Measurements from ENCODE around the gene TRIM47. TPM values are rescaled to one million over a fixed set of nuclear protein-coding genes. Genes with fewer than 3 reads are reported as not detected.
"Not testable (repeated sequence)": the region's sequence is repeated elsewhere in the genome, so short reads cannot be mapped to it uniquely, and the experiment has no call there.

The TRIM47 gene
- total and polyA plus RNA-seq, 2 experiments from 2014 or later: 1.2 to 1.4 TPM

DNA sequence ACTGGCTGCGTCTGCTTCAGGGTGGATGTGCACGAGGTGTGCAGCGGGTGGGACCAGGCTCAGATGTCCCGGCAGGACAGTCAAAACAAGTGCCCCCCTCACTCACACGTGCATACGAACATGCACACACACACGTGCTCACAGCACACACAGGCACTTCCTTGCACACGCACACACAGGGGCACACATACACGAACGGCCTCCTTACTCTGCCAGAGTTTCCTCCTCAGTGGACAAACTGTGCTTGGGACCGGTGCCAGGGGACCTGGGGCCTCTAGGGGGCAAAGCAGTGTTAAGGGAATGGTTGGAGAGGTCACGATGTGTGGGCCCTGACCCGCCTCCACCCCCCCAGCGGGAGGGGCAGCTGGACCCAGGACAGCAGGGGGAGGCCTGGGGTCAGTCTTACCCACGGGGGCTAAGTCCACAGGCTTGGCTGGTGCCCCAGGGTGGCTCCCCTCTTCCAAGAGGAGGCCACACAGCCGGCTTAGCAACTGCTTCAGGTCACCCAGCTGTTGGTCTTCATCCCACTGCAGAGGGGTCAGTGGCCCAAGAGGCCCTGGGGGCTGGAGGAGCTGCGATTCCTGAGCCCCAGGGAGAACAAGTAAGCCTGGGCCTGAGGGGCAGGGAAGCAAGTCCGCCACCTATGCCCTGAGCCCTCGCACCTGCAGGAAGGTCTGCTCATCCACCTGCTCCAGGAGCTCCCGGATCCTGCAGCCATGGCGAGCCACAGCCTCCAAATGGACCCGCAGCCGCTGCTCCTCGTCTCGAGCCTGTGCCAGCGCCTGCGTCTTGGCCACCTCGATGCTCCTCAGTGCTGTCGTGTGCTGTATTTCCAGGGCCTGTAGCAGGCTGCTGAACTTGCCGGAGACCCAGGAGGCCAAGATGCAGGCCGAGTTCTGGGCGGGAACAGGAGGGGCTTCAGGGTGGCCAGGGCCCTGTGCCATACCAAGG lies 13.5 kb upstream of the TRIM47 start:
- Histone ChIP-seq H3K36me3 (ENCODE audit: low read depth) (no peaks in the 10 kb centered on the region), H3F3A (ENCODE audit: insufficient read depth) (peaks cover 8% of the 10 kb centered on the region; the same call in 1 of the 2 replicates), H3K4me2 (ENCODE audit: unreplicated experiment) (no peak overlapping the region), H2AFZ (no peak overlapping the region), H3K4me1 (ENCODE audit: insufficient read depth) (peaks cover 8% of the 10 kb centered on the region), H3K9me2 (ENCODE audit: insufficient read depth) (no peaks in the 10 kb centered on the region), H3K27me3 (replicated peaks; ENCODE audit: insufficient read depth) (no peaks in the 10 kb centered on the region), H3K9me3 (ENCODE audit: low read depth) (no peaks in the 10 kb centered on the region), H3K4me3 (no peak overlapping the region), H4K20me1 (ENCODE audit: insufficient read depth) (no peaks in the 10 kb centered on the region), H3K27ac (no peak overlapping the region), H3K79me2 (ENCODE audit: insufficient read depth) (peaks cover 21% of the 10 kb centered on the region), H3K9ac (no peak overlapping the region)
- 88% methylated on average over 31 to 32 of the region's 32 CpGs for WGBS, 2 experiments (ENCODE audit: low coverage in 1 of 2, low lambda C conversion rate in 2 of 2, missing lambda C conversion rate in 2 of 2)
- TF ChIP-seq EZH2phosphoT487 (IDR thresholded peaks at IDR 0.05; ENCODE audit: insufficient read depth, low read depth) (no peak), EZH2 (IDR thresholded peaks at IDR 0.05; ENCODE audit: insufficient read depth, poor library complexity, severe bottlenecking) (no peak)
- DNase-seq: no peak
- in situ Hi-C loops (cut with MboI): no loop called here

DNA sequence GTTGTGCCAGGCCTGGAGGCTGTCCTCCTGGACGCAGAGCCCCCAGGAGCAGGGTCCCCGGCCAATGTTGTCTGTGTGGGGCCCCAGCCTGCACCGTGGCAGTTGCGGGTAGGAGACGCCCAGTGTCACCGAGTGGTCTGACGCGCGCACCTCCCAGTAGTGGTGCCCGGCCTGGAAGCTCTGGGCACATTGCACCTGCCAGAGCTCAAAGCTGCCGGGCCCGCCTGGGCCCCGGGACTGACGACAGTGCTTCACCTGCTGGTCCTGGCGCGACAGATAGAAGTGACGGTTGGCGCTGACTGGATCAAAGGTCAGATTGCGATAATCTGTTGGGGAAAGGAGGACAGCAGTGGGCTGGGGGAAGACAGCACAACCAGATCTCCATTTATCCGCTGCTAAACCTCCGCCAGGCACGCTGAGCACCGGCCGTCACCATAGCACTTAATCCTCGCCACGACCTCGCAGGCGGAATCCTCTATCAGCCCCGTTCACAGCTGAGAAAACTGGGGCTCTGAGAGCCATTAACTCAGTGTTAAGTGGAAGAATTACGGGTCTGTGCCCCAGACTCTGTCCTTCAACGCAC lies 12.7 kb upstream of the TRIM47 start:
- TF ChIP-seq EZH2phosphoT487 (IDR thresholded peaks at IDR 0.05; ENCODE audit: insufficient read depth, low read depth): no peak
- TF ChIP-seq EZH2 (IDR thresholded peaks at IDR 0.05; ENCODE audit: insufficient read depth, poor library complexity, severe bottlenecking): no peak
- WGBS, 2 experiments (ENCODE audit: low coverage in 1 of 2, low lambda C conversion rate in 2 of 2, missing lambda C conversion rate in 2 of 2): 93 to 94% methylated on average over 29 to 31 of the region's 31 CpGs
- H3K9me2 ChIP-seq (ENCODE audit: insufficient read depth): no peaks in the 10 kb centered on the region
- no peaks in the 10 kb centered on the region for H4K20me1 ChIP-seq (ENCODE audit: insufficient read depth)
- H3K27ac ChIP-seq: no peak overlapping the region
- peaks cover 20% of the 10 kb centered on the region for H3K79me2 ChIP-seq (ENCODE audit: insufficient read depth)
- no peaks in the 10 kb centered on the region for H3K9me3 ChIP-seq (ENCODE audit: low read depth)
- DNase-seq: no peak
- H3K4me2 ChIP-seq (ENCODE audit: unreplicated experiment): no peak overlapping the region
- no peak overlapping the region for H2AFZ ChIP-seq
- no peak overlapping the region for H3K9ac ChIP-seq
- H3K4me1 ChIP-seq (ENCODE audit: insufficient read depth): peaks cover 8% of the 10 kb centered on the region
- in situ Hi-C loops (cut with MboI): no loop called here
- no peaks in the 10 kb centered on the region for H3K27me3 ChIP-seq (replicated peaks; ENCODE audit: insufficient read depth)
- H3F3A ChIP-seq (ENCODE audit: insufficient read depth): peaks cover 8% of the 10 kb centered on the region; the same call in 1 of the 2 replicates
- no peak overlapping the region for H3K4me3 ChIP-seq
- no peaks in the 10 kb centered on the region for H3K36me3 ChIP-seq (ENCODE audit: low read depth)

DNA sequence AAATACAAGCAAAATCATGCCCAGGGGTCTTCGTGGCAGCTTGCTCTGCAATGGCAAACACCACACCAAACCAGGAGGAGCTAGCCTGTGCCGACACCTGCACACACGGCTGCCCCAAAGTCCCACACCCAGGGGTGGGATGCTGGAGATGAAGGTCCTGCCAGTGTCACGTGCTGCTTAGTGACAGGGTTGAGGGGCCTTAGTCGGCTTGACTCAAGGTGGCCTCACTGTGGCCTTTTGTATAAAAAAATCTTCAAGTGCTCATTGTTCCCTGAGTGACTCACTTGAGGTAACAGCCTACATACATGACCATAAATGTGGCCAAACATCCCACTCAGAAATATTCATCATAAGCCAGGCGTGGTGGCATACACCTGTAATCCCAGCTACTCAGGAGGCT lies 11.1 kb upstream of the TRIM47 start:
- no peak overlapping the region for H3K27ac ChIP-seq
- peaks cover 8% of the 10 kb centered on the region; the same call in 1 of the 2 replicates for H3F3A ChIP-seq (ENCODE audit: insufficient read depth)
- no peak overlapping the region for H2AFZ ChIP-seq
- no peak overlapping the region for H3K4me2 ChIP-seq (ENCODE audit: unreplicated experiment)
- no peaks in the 10 kb centered on the region for H3K36me3 ChIP-seq (ENCODE audit: low read depth)
- no peak overlapping the region for H3K4me3 ChIP-seq
- TF ChIP-seq EZH2 (IDR thresholded peaks at IDR 0.05; ENCODE audit: insufficient read depth, poor library complexity, severe bottlenecking) (no peak), EZH2phosphoT487 (IDR thresholded peaks at IDR 0.05; ENCODE audit: insufficient read depth, low read depth) (no peak)
- no peak for DNase-seq
- H4K20me1 ChIP-seq (ENCODE audit: insufficient read depth): no peaks in the 10 kb centered on the region
- H3K27me3 ChIP-seq (replicated peaks; ENCODE audit: insufficient read depth): no peaks in the 10 kb centered on the region
- no peaks in the 10 kb centered on the region for H3K4me1 ChIP-seq (ENCODE audit: insufficient read depth)
- 65 to 71% methylated on average over 6 of the region's 6 CpGs for WGBS, 2 experiments (ENCODE audit: low coverage in 1 of 2, low lambda C conversion rate in 2 of 2, missing lambda C conversion rate in 2 of 2)
- H3K9me2 ChIP-seq (ENCODE audit: insufficient read depth): no peaks in the 10 kb centered on the region
- no peak overlapping the region for H3K9ac ChIP-seq
- no peaks in the 10 kb centered on the region for H3K9me3 ChIP-seq (ENCODE audit: low read depth)
- in situ Hi-C loops (cut with MboI): no loop called here
- H3K79me2 ChIP-seq (ENCODE audit: insufficient read depth): peaks cover 3% of the 10 kb centered on the region; the same call in 1 of the 2 replicates

DNA sequence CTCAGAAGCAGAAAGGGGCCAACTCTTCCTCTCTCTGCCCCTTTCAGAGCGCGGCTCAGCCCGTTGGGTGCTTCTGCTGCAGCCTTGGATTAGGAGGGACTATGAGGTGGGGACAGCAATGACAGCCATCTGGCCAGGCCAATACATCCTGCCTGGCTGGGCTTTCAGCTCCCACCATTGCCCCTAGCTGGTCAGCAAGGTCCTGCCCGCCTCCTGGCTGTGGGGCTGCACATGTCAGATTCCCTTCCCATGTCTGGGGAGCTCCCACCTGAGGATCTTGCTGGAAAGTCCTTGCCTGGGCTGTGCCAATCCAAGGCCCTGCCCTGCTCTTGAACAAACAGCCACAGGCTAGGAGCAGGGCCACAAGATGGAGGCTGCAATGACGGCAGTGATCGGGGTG lies 10.1 kb upstream of the TRIM47 start:
- Histone ChIP-seq H3K4me3 (no peak overlapping the region), H2AFZ (no peak overlapping the region), H3K36me3 (ENCODE audit: low read depth) (no peaks in the 10 kb centered on the region), H3K9ac (no peak overlapping the region), H3K4me2 (ENCODE audit: unreplicated experiment) (no peak overlapping the region), H3K9me2 (ENCODE audit: insufficient read depth) (no peaks in the 10 kb centered on the region), H3K9me3 (ENCODE audit: low read depth) (no peaks in the 10 kb centered on the region), H3K79me2 (ENCODE audit: insufficient read depth) (no peaks in the 10 kb centered on the region), H4K20me1 (ENCODE audit: insufficient read depth) (no peaks in the 10 kb centered on the region), H3K27me3 (replicated peaks; ENCODE audit: insufficient read depth) (no peaks in the 10 kb centered on the region), H3F3A (ENCODE audit: insufficient read depth) (peaks cover 8% of the 10 kb centered on the region; the same call in 1 of the 2 replicates), H3K27ac (no peak overlapping the region), H3K4me1 (ENCODE audit: insufficient read depth) (no peaks in the 10 kb centered on the region)
- DNase-seq: no peak
- in situ Hi-C loops (cut with MboI): no loop called here
- WGBS, 2 experiments (ENCODE audit: low coverage in 1 of 2, low lambda C conversion rate in 2 of 2, missing lambda C conversion rate in 2 of 2): 64 to 67% methylated on average over 6 of the region's 6 CpGs
- no peak for TF ChIP-seq EZH2 (IDR thresholded peaks at IDR 0.05; ENCODE audit: insufficient read depth, poor library complexity, severe bottlenecking)
- no peak for TF ChIP-seq EZH2phosphoT487 (IDR thresholded peaks at IDR 0.05; ENCODE audit: insufficient read depth, low read depth)

DNA sequence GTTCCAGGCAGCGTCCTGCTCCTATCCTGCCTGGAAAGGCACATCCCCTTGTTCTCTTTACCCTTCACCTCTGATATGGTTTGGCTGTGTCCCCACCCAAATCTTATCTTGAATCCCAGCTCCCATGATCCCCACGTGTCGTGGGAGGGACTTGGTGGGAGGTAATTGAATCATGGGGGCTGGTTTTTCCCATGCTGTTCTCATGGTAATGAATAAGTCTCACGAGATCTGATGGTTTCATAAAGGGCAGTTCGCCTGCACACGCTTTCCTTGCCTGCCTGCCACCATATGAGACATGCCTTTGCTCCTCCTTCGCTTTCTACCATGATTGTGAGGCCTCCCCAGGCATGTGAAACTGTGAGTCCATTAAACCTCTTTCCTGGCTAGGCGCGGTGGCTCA lies 7.5 kb upstream of the TRIM47 start:
- H2AFZ ChIP-seq; H3K9ac ChIP-seq; H3K27ac ChIP-seq; H3K4me2 ChIP-seq (ENCODE audit: unreplicated experiment); H4K20me1 ChIP-seq (ENCODE audit: insufficient read depth); H3F3A ChIP-seq (ENCODE audit: insufficient read depth); in situ Hi-C loops (cut with MboI); DNase-seq; H3K9me2 ChIP-seq (ENCODE audit: insufficient read depth); H3K4me3 ChIP-seq; H3K9me3 ChIP-seq (ENCODE audit: low read depth); H3K36me3 ChIP-seq (ENCODE audit: low read depth); H3K27me3 ChIP-seq (replicated peaks; ENCODE audit: insufficient read depth); H3K4me1 ChIP-seq (ENCODE audit: insufficient read depth); H3K79me2 ChIP-seq (ENCODE audit: insufficient read depth): not testable (repeated sequence)
- WGBS, 2 experiments (ENCODE audit: low coverage in 1 of 2, low lambda C conversion rate in 2 of 2, missing lambda C conversion rate in 2 of 2): 72 to 73% methylated on average over 9 of the region's 9 CpGs
